MV-4-11 (cell line): ENCODE measurements around the gene BSPH1.
"Not testable (repeated sequence)": the region's sequence is repeated elsewhere in the genome, so short reads cannot be mapped to it uniquely, and the experiment has no call there.

ENCODE experiments used
- DNase-seq: peaks from one replicate; lab custom pipeline; 2025; lab: John Stamatoyannopoulos, UW

BSPH1 gene

GRCh38 chr19:47920107-47920506 lies 71.9 kb downstream of the BSPH1 start:
- DNase-seq: not testable (repeated sequence)
